Measurements from ENCODE around the gene MGMT. TPM values are rescaled to one million over a fixed set of nuclear protein-coding genes. Genes with fewer than 3 reads are reported as not detected.

MGMT gene
- total RNA-seq, 1 donor from 2014 or later = 58.5 TPM

GRCh38 chr10:129719415-129719739, 252.3 kb downstream of the MGMT start:
- no peak for DNase-seq (ENCODE audit: low spot score)
- no peak for ATAC-seq

- no peak for ATAC-seq
- no peak for DNase-seq (ENCODE audit: low spot score)
These were observed 253.0 kb downstream of the MGMT start for GRCh38 chr10:129719889-129720590.

- ATAC-seq (peak; percentile 85), DNase-seq (ENCODE audit: low spot score) (peak; percentile 64)
These were observed 258.0 kb downstream of the MGMT start for GRCh38 chr10:129725011-129725410.

- DNase-seq (ENCODE audit: low spot score) (no peak), ATAC-seq (peak; percentile 14)
These were observed 258.4 kb downstream of the MGMT start for GRCh38 chr10:129725482-129725881.

GRCh38 chr10:129725890-129726631, 259.0 kb downstream of the MGMT start:
- DNase-seq (ENCODE audit: low spot score) (peak; percentile 78), ATAC-seq (peak; percentile 86)

- ATAC-seq (no peak), DNase-seq (ENCODE audit: low spot score) (no peak)
These were observed 260.0 kb downstream of the MGMT start for GRCh38 chr10:129727071-129727470.

- no peak for DNase-seq (ENCODE audit: low spot score)
These were observed 260.5 kb downstream of the MGMT start for GRCh38 chr10:129727495-129727894.

GRCh38 chr10:129728246-129728820, 261.3 kb downstream of the MGMT start:
- ATAC-seq (no peak), DNase-seq (ENCODE audit: low spot score) (no peak)

More at GRCh38 chr10:129727495-129727894, 260.5 kb downstream of the MGMT start:
- ATAC-seq = no peak

GRCh38 chr10:129728905-129729795, 262.1 kb downstream of the MGMT start:
- ATAC-seq (no peak), DNase-seq (ENCODE audit: low spot score) (no peak)

GRCh38 chr10:129730272-129730992, 263.4 kb downstream of the MGMT start:
- ATAC-seq (no peak), DNase-seq (ENCODE audit: low spot score) (no peak)

GRCh38 chr10:129730993-129731325, 263.9 kb downstream of the MGMT start:
- DNase-seq (ENCODE audit: low spot score) = no peak

GRCh38 chr10:129740532-129741279, 273.7 kb downstream of the MGMT start:
- ATAC-seq = no peak
- DNase-seq (ENCODE audit: low spot score) = no peak

More at GRCh38 chr10:129730993-129731325, 263.9 kb downstream of the MGMT start:
- ATAC-seq = no peak

- no peak for ATAC-seq
- DNase-seq (ENCODE audit: low spot score) = no peak
These were observed 274.4 kb downstream of the MGMT start for GRCh38 chr10:129741280-129741977.

- DNase-seq (ENCODE audit: low spot score) = no peak
- no peak for ATAC-seq
These were observed 275.1 kb downstream of the MGMT start for GRCh38 chr10:129741978-129742741.

GRCh38 chr10:129742742-129743550, 275.9 kb downstream of the MGMT start:
- ATAC-seq (no peak), DNase-seq (ENCODE audit: low spot score) (peak; percentile 40)

- no peak for ATAC-seq
- no peak for DNase-seq (ENCODE audit: low spot score)
These were observed 276.7 kb downstream of the MGMT start for GRCh38 chr10:129743738-129744133.
